ENCODE measurements around the gene TIMM21.

Gene TIMM21

GRCh38 chr18:74173434-74173750 lies 25.1 kb downstream of the TIMM21 start:
- Histone ChIP-seq H3K4me2 (ENCODE audit: insufficient read depth, low read length) (no peak overlapping the region), H3K4me1 (ENCODE audit: insufficient read depth, low read length) (no peaks in the 10 kb centered on the region), H3K9me3 (ENCODE audit: insufficient read depth, low read length, severe bottlenecking) (no peaks in the 10 kb centered on the region), H3K36me3 (ENCODE audit: insufficient read depth, low read length) (no peaks in the 10 kb centered on the region), H3K27ac (ENCODE audit: low read length) (no peak overlapping the region), H3K79me2 (ENCODE audit: insufficient read depth, low read length) (no peaks in the 10 kb centered on the region), H2AFZ (ENCODE audit: low read depth, low read length) (no peak overlapping the region), H4K20me1 (ENCODE audit: insufficient read depth, low read length) (no peaks in the 10 kb centered on the region), H3K9ac (ENCODE audit: low read depth, low read length) (no peak overlapping the region), H3K27me3 (ENCODE audit: insufficient read depth, low read length, poor library complexity) (peaks cover 2% of the 10 kb centered on the region), H3K4me3 (ENCODE audit: low read depth in 1 of 2, low read length in 2 of 2) (no peak overlapping the region)
- TF ChIP-seq EZH2 (IDR thresholded peaks at IDR 0.05; ENCODE audit: borderline replicate concordance, low read depth, low read length, severe bottlenecking) (no peak), CTCF (IDR thresholded peaks at IDR 0.05; ENCODE audit: borderline replicate concordance, extremely low read depth, low read length, poor library complexity, severe bottlenecking) (no peak)
- DNase-seq (no peak), ATAC-seq (ENCODE audit: insufficient read depth, low read depth) (no peak)

GRCh38 chr18:74175658-74176057 lies 27.3 kb downstream of the TIMM21 start:
- Histone ChIP-seq H4K20me1 (ENCODE audit: insufficient read depth, low read length) (no peaks in the 10 kb centered on the region), H3K4me2 (ENCODE audit: insufficient read depth, low read length) (no peak overlapping the region), H3K4me3 (ENCODE audit: low read depth in 1 of 2, low read length in 2 of 2) (no peak overlapping the region), H3K4me1 (ENCODE audit: insufficient read depth, low read length) (no peaks in the 10 kb centered on the region), H3K27ac (ENCODE audit: low read length) (no peak overlapping the region), H3K9me3 (ENCODE audit: insufficient read depth, low read length, severe bottlenecking) (no peaks in the 10 kb centered on the region), H3K79me2 (ENCODE audit: insufficient read depth, low read length) (no peaks in the 10 kb centered on the region), H2AFZ (ENCODE audit: low read depth, low read length) (no peak overlapping the region), H3K27me3 (ENCODE audit: insufficient read depth, low read length, poor library complexity) (peaks cover 2% of the 10 kb centered on the region), H3K36me3 (ENCODE audit: insufficient read depth, low read length) (no peaks in the 10 kb centered on the region), H3K9ac (ENCODE audit: low read depth, low read length) (no peak overlapping the region)
- DNase-seq (no peak), ATAC-seq (ENCODE audit: insufficient read depth, low read depth) (no peak)
- TF ChIP-seq EZH2 (IDR thresholded peaks at IDR 0.05; ENCODE audit: borderline replicate concordance, low read depth, low read length, severe bottlenecking): no peak
- no peak for TF ChIP-seq CTCF (IDR thresholded peaks at IDR 0.05; ENCODE audit: borderline replicate concordance, extremely low read depth, low read length, poor library complexity, severe bottlenecking)

GRCh38 chr18:74178884-74179283 lies 30.6 kb downstream of the TIMM21 start:
- Histone ChIP-seq H3K9me3 (ENCODE audit: insufficient read depth, low read length, severe bottlenecking) (no peaks in the 10 kb centered on the region), H2AFZ (ENCODE audit: low read depth, low read length) (no peak overlapping the region), H3K79me2 (ENCODE audit: insufficient read depth, low read length) (no peaks in the 10 kb centered on the region), H4K20me1 (ENCODE audit: insufficient read depth, low read length) (no peaks in the 10 kb centered on the region), H3K4me1 (ENCODE audit: insufficient read depth, low read length) (no peaks in the 10 kb centered on the region), H3K4me2 (ENCODE audit: insufficient read depth, low read length) (no peak overlapping the region), H3K27ac (ENCODE audit: low read length) (no peak overlapping the region), H3K36me3 (ENCODE audit: insufficient read depth, low read length) (no peaks in the 10 kb centered on the region), H3K9ac (ENCODE audit: low read depth, low read length) (no peak overlapping the region), H3K27me3 (ENCODE audit: insufficient read depth, low read length, poor library complexity) (peaks cover 8% of the 10 kb centered on the region), H3K4me3 (ENCODE audit: low read depth in 1 of 2, low read length in 2 of 2) (no peak overlapping the region)
- TF ChIP-seq EZH2 (IDR thresholded peaks at IDR 0.05; ENCODE audit: borderline replicate concordance, low read depth, low read length, severe bottlenecking): no peak
- no peak for TF ChIP-seq CTCF (IDR thresholded peaks at IDR 0.05; ENCODE audit: borderline replicate concordance, extremely low read depth, low read length, poor library complexity, severe bottlenecking)
- DNase-seq (no peak), ATAC-seq (ENCODE audit: insufficient read depth, low read depth) (no peak)

GRCh38 chr18:74179623-74180199 lies 31.4 kb downstream of the TIMM21 start:
- ATAC-seq (ENCODE audit: insufficient read depth, low read depth) (no peak), DNase-seq (no peak)
- Histone ChIP-seq H4K20me1 (ENCODE audit: insufficient read depth, low read length) (no peaks in the 10 kb centered on the region), H3K79me2 (ENCODE audit: insufficient read depth, low read length) (no peaks in the 10 kb centered on the region), H3K4me1 (ENCODE audit: insufficient read depth, low read length) (no peaks in the 10 kb centered on the region), H3K36me3 (ENCODE audit: insufficient read depth, low read length) (no peaks in the 10 kb centered on the region), H3K27ac (ENCODE audit: low read length) (no peak overlapping the region), H3K9me3 (ENCODE audit: insufficient read depth, low read length, severe bottlenecking) (no peaks in the 10 kb centered on the region), H3K4me3 (ENCODE audit: low read depth in 1 of 2, low read length in 2 of 2) (no peak overlapping the region), H2AFZ (ENCODE audit: low read depth, low read length) (no peak overlapping the region), H3K4me2 (ENCODE audit: insufficient read depth, low read length) (no peak overlapping the region), H3K27me3 (ENCODE audit: insufficient read depth, low read length, poor library complexity) (peaks cover 10% of the 10 kb centered on the region), H3K9ac (ENCODE audit: low read depth, low read length) (no peak overlapping the region)
- no peak for TF ChIP-seq CTCF (IDR thresholded peaks at IDR 0.05; ENCODE audit: borderline replicate concordance, extremely low read depth, low read length, poor library complexity, severe bottlenecking)
- no peak for TF ChIP-seq EZH2 (IDR thresholded peaks at IDR 0.05; ENCODE audit: borderline replicate concordance, low read depth, low read length, severe bottlenecking)

All from DND-41 (cell line).